Measurements from ENCODE around the gene OSBPL5. TPM values are rescaled to one million over a fixed set of nuclear protein-coding genes. Genes with fewer than 3 reads are reported as not detected.

Gene OSBPL5
- total RNA-seq, 1 experiment from 2014 or later = 115 TPM

DNA sequence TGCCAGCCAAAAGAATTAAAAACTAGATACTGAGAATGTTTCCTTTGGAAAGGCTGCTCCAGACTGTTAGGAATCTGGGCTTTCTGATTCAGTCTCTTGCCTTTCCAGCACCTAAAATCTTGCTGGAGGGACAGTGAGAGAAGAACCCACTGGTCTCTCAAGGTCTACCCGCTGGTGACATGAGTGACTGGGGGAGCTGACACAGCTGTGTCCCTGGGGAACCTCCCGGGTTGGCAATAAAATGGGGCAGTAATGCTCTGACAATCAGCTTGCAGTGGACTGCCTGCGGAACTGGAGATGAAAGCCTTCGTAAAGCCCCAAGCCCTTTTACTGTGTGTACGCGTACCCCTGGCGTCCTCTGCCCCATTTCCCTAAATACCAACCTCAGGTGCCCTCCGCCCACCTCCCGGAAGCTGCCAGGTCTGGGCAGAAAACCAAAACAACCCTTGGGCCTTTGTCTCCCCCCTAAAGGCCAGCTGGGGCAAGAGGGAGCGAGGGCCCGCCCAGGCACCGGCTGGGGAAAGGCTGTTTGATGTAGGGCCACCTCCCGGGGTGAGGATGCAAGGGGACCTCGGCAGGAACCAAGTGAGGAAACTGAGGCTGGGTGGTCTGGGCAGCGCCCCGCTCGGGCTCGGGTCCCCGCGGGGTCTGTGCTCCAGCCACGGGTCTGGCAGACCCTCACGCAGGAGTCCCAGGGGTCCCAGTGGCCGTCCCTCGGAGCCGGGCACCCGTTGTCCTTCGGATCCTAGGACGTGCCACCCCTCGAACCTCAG is 108.6 kb downstream of the OSBPL5 start:
- CTCF ChIA-PET = interaction anchor here (0.6 to 13.3 kb wide), 6 partner anchors 19 to 164 kb away, joined by 3 to 113 read pairs (median 3); no protein-coding TSS in a partner anchor
- intact Hi-C loops (cut with micrococcal nuclease) = no loop called here
- POLR2A ChIA-PET = interaction anchor here (0.6 to 2.0 kb wide), 15 partner anchors 8 to 66 kb away, joined by 3 to 21 read pairs (median 4); no protein-coding TSS in a partner anchor
- Mint-ChIP-seq H3K27me3 (ENCODE audit: insufficient read depth, unreplicated experiment) (no peaks in the 10 kb centered on the region), H3K4me1 (ENCODE audit: insufficient read depth, unreplicated experiment) (peaks cover 15% of the 10 kb centered on the region), H3K4me3 (ENCODE audit: unreplicated experiment) (peak overlapping the region; percentile 96), H3K36me3 (ENCODE audit: insufficient read depth, unreplicated experiment) (peaks cover 28% of the 10 kb centered on the region), H3K27ac (ENCODE audit: low read depth, unreplicated experiment) (peak overlapping the region; percentile 92), H3K9me3 (ENCODE audit: unreplicated experiment) (no peaks in the 10 kb centered on the region)
- DNase-seq (ENCODE audit: unreplicated experiment) = peak; percentile 33
- no TSS peak for BruUV-seq (replicated peaks)
- TF ChIP-seq, protein P1, sequence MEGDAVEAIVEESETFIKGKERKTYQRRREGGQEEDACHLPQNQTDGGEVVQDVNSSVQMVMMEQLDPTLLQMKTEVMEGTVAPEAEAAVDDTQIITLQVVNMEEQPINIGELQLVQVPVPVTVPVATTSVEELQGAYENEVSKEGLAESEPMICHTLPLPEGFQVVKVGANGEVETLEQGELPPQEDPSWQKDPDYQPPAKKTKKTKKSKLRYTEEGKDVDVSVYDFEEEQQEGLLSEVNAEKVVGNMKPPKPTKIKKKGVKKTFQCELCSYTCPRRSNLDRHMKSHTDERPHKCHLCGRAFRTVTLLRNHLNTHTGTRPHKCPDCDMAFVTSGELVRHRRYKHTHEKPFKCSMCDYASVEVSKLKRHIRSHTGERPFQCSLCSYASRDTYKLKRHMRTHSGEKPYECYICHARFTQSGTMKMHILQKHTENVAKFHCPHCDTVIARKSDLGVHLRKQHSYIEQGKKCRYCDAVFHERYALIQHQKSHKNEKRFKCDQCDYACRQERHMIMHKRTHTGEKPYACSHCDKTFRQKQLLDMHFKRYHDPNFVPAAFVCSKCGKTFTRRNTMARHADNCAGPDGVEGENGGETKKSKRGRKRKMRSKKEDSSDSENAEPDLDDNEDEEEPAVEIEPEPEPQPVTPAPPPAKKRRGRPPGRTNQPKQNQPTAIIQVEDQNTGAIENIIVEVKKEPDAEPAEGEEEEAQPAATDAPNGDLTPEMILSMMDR (IDR thresholded peaks at IDR 0.05; ENCODE audit: unreplicated experiment) = no peak

DNA sequence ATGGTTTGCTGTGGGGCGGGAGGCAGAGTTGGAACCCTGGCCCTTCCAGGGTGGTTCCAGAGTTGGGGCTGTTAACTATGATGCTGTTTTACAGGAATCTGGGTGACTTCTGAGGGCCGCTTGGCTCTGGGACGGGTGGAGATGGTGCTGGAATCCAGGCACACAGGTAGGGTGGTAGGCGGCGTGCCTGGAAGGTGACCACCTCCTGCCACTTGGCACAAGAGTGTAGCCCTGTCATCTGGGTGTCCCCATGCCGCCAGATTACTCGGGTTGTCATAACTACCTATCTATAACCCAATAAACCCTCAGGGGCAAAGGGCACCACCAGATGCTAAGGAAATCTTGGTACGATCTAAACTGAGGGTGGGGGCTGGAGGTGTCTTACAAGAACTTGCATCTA is 109.2 kb downstream of the OSBPL5 start:
- Mint-ChIP-seq H3K4me3 (ENCODE audit: unreplicated experiment) (peak overlapping the region; percentile 96), H3K27me3 (ENCODE audit: insufficient read depth, unreplicated experiment) (no peaks in the 10 kb centered on the region), H3K9me3 (ENCODE audit: unreplicated experiment) (no peaks in the 10 kb centered on the region), H3K27ac (ENCODE audit: low read depth, unreplicated experiment) (peak overlapping the region; percentile 92), H3K4me1 (ENCODE audit: insufficient read depth, unreplicated experiment) (peaks cover 17% of the 10 kb centered on the region), H3K36me3 (ENCODE audit: insufficient read depth, unreplicated experiment) (peaks cover 28% of the 10 kb centered on the region)
- DNase-seq (ENCODE audit: unreplicated experiment) = no peak
- ChIA-PET CTCF (interaction anchor here (0.6 to 13.3 kb wide), 3 partner anchors 18 to 285 kb away, joined by 3 to 113 read pairs (median 6); no protein-coding TSS in a partner anchor), POLR2A (interaction anchor here (0.6 to 2.0 kb wide), 7 partner anchors 9 to 35 kb away, joined by 3 to 13 read pairs (median 6); no protein-coding TSS in a partner anchor)
- TSS peak; percentile 31 for BruUV-seq (replicated peaks)
- intact Hi-C loops (cut with micrococcal nuclease) = no loop called here
- TF ChIP-seq, protein P1 (IDR thresholded peaks at IDR 0.05; ENCODE audit: unreplicated experiment) = no peak

DNA sequence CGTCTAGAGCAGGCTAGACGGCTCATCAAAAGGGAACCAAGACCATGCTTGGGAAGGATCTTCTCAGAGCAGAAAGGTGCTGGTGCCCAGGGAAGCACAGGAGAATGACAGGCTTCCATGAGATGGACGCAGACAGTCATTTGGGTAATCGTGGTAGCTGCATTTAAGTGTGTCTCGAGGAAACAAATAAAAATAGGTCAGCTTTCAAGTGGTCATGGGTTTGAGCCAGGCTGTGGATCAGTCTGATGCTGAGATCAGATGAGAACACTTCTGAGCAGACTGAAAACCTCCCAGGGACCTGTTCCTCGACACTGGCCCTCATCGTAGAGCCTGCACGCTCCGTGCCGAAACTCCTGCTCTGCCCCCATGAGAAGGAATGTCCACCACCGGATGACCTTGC is 112.5 kb downstream of the OSBPL5 start:
- no TSS peak for BruUV-seq (replicated peaks)
- TF ChIP-seq, protein P1 (IDR thresholded peaks at IDR 0.05; ENCODE audit: unreplicated experiment) = no peak
- H3K36me3 Mint-ChIP-seq (ENCODE audit: insufficient read depth, unreplicated experiment) = peaks cover 33% of the 10 kb centered on the region
- no peaks in the 10 kb centered on the region for H3K9me3 Mint-ChIP-seq (ENCODE audit: unreplicated experiment)
- DNase-seq (ENCODE audit: unreplicated experiment) = no peak
- peaks cover 24% of the 10 kb centered on the region for H3K4me1 Mint-ChIP-seq (ENCODE audit: insufficient read depth, unreplicated experiment)
- ChIA-PET POLR2A (no interaction called here), CTCF (interaction anchor here (5.4 to 13.3 kb wide), 2 partner anchors 15 to 39 kb away, joined by 54 to 113 read pairs; no protein-coding TSS in a partner anchor)
- H3K27ac Mint-ChIP-seq (ENCODE audit: low read depth, unreplicated experiment) = no peak overlapping the region
- H3K27me3 Mint-ChIP-seq (ENCODE audit: insufficient read depth, unreplicated experiment) = no peaks in the 10 kb centered on the region
- intact Hi-C loops (cut with micrococcal nuclease) = no loop called here
- H3K4me3 Mint-ChIP-seq (ENCODE audit: unreplicated experiment) = no peak overlapping the region

DNA sequence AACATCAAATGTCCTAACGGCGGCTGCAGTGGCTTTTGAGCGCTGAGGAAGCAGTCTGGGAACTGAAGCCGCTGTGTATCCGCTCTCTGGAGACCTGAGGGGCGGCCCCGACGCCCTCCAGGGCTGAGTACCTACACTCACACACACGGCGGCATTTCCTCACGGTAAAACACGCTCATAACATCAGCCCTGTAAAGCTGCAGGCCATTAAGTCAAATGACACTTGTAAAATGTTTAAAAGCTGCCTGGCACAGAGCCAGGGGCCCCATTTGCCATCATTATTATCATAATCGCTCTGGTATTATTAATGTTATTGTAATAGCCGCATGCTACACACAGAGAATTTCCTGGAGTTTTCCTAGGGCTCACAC is 113.0 kb downstream of the OSBPL5 start:
- Mint-ChIP-seq H3K4me3 (ENCODE audit: unreplicated experiment) (no peak overlapping the region), H3K4me1 (ENCODE audit: insufficient read depth, unreplicated experiment) (peaks cover 24% of the 10 kb centered on the region), H3K9me3 (ENCODE audit: unreplicated experiment) (no peaks in the 10 kb centered on the region), H3K27me3 (ENCODE audit: insufficient read depth, unreplicated experiment) (no peaks in the 10 kb centered on the region), H3K36me3 (ENCODE audit: insufficient read depth, unreplicated experiment) (peaks cover 36% of the 10 kb centered on the region), H3K27ac (ENCODE audit: low read depth, unreplicated experiment) (no peak overlapping the region)
- TF ChIP-seq, protein P1 (IDR thresholded peaks at IDR 0.05; ENCODE audit: unreplicated experiment) = no peak
- ChIA-PET POLR2A (no interaction called here), CTCF (interaction anchor here (0.8 to 13.3 kb wide), 3 partner anchors 15 to 39 kb away, joined by 5 to 113 read pairs (median 54); no protein-coding TSS in a partner anchor)
- intact Hi-C loops (cut with micrococcal nuclease) = no loop called here
- no TSS peak for BruUV-seq (replicated peaks)
- DNase-seq (ENCODE audit: unreplicated experiment) = no peak

All from MCF 10A (cell line).